Measurements from ENCODE around the gene DDX50.

DNA sequence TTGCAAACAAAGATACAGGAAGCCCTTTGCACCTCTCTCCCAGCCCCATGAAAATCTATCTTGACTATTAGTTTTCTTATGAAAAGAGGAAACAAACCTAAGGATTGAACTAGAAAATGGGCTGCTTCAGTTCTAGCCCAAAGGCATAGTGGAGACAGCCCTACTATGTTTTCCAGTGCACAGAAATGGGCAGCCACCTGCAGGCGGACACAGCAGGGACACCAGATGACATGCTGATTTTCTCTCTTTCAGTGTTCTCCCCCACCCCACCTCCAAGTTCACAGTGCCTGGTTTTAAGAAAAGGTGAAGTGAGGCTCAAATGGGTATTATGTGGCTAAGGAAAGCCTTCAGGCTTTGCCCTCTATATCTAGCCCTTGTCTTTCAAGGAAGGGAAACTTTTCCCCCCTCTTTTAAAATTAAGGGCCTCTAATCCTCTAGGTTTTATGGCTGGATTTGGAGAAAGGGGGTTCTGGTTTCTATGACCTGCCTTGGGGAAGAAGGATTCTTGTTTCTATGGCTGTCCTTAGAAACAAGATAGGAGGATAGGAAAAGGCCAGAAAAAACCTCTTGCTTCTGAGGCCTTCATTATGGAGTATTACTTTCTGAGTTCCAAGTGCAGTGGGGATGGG lies 23.5 kb upstream of the DDX50 start:
- TF ChIP-seq EZH2 (IDR thresholded peaks at IDR 0.05; ENCODE audit: insufficient read depth, poor library complexity, severe bottlenecking) (no peak), EZH2phosphoT487 (IDR thresholded peaks at IDR 0.05; ENCODE audit: insufficient read depth, low read depth) (no peak)
